ENCODE measurements around the gene NKPD1.
"Not testable (repeated sequence)": the region's sequence is repeated elsewhere in the genome, so short reads cannot be mapped to it uniquely, and the experiment has no call there.

The NKPD1 gene

GRCh38 chr19:45139286-45140143 is 21.3 kb downstream of the NKPD1 start:
- DNase-seq: no peak

GRCh38 chr19:45138303-45138751 is 22.5 kb downstream of the NKPD1 start:
- DNase-seq: no peak

- no peak for DNase-seq
These were observed 23.5 kb downstream of the NKPD1 start for GRCh38 chr19:45137179-45137761.

GRCh38 chr19:45136507-45137178 is 24.1 kb downstream of the NKPD1 start:
- no peak for DNase-seq

GRCh38 chr19:45135176-45135885 is 25.5 kb downstream of the NKPD1 start:
- DNase-seq: no peak

GRCh38 chr19:45133661-45134060 is 27.1 kb downstream of the NKPD1 start:
- DNase-seq: no peak

GRCh38 chr19:45130888-45131615 is 29.7 kb downstream of the NKPD1 start:
- no peak for DNase-seq

- no peak for DNase-seq
These were observed 30.5 kb downstream of the NKPD1 start for GRCh38 chr19:45130236-45130635.

- no peak for DNase-seq
These were observed 32.0 kb downstream of the NKPD1 start for GRCh38 chr19:45128806-45129205.

- no peak for DNase-seq
These were observed 32.6 kb downstream of the NKPD1 start for GRCh38 chr19:45128146-45128545.

GRCh38 chr19:45126654-45127053 is 34.1 kb downstream of the NKPD1 start:
- no peak for DNase-seq

- DNase-seq: no peak
These were observed 34.7 kb downstream of the NKPD1 start for GRCh38 chr19:45125975-45126493.

GRCh38 chr19:45125360-45125759 is 35.4 kb downstream of the NKPD1 start:
- DNase-seq: no peak

GRCh38 chr19:45124021-45124420 is 36.8 kb downstream of the NKPD1 start:
- no peak for DNase-seq

- DNase-seq: no peak
These were observed 37.3 kb downstream of the NKPD1 start for GRCh38 chr19:45123440-45123850.

- DNase-seq: no peak
These were observed 38.0 kb downstream of the NKPD1 start for GRCh38 chr19:45122832-45123231.

- no peak for DNase-seq
These were observed 38.9 kb downstream of the NKPD1 start for GRCh38 chr19:45121827-45122345.

GRCh38 chr19:45119582-45119981 is 41.2 kb downstream of the NKPD1 start:
- no peak for DNase-seq

- not testable (repeated sequence) for DNase-seq
These were observed 42.0 kb downstream of the NKPD1 start for GRCh38 chr19:45118591-45119355.

- DNase-seq: no peak
These were observed 42.7 kb downstream of the NKPD1 start for GRCh38 chr19:45118106-45118505.

GRCh38 chr19:45117671-45118070 is 43.1 kb downstream of the NKPD1 start:
- DNase-seq: no peak

Data from DMS 273 treated with DMSO at 0.1 percent for 48 hours (cell line).